HG03432 (cell line): ENCODE results near the gene SULF2.

Experiments
- ATAC-seq: cut with Tn5 transposase; IDR thresholded peaks from one replicate; pipeline ENCODE4 v1.9.1; 2021; ENCODE audit warnings: mild to moderate bottlenecking, moderate library complexity; ENCODE audit not compliant: unreplicated experiment

SULF2 gene

GRCh38 chr20:47741669-47742608, 43.3 kb downstream of the SULF2 start:
- ATAC-seq, result no peak

- ATAC-seq, result no peak
These were observed 44.5 kb downstream of the SULF2 start for GRCh38 chr20:47740862-47741184.

GRCh38 chr20:47740121-47740861, 45.0 kb downstream of the SULF2 start:
- no peak for ATAC-seq

GRCh38 chr20:47737923-47738322, 47.4 kb downstream of the SULF2 start:
- ATAC-seq, result no peak

- no peak for ATAC-seq
These were observed 48.6 kb downstream of the SULF2 start for GRCh38 chr20:47736570-47737152.

GRCh38 chr20:47735412-47736400, 49.6 kb downstream of the SULF2 start:
- ATAC-seq, result no peak

GRCh38 chr20:47734870-47735269, 50.4 kb downstream of the SULF2 start:
- no peak for ATAC-seq

- no peak for ATAC-seq
These were observed 51.4 kb downstream of the SULF2 start for GRCh38 chr20:47733892-47734291.

- no peak for ATAC-seq
These were observed 54.5 kb downstream of the SULF2 start for GRCh38 chr20:47730744-47731143.

- no peak for ATAC-seq
These were observed 55.8 kb downstream of the SULF2 start for GRCh38 chr20:47729472-47729871.

- ATAC-seq, result peak; percentile 15
These were observed 57.3 kb downstream of the SULF2 start for GRCh38 chr20:47727909-47728361.

- peak; percentile 65 for ATAC-seq
These were observed 58.0 kb downstream of the SULF2 start for GRCh38 chr20:47727170-47727880.

GRCh38 chr20:47726632-47727031, 58.6 kb downstream of the SULF2 start:
- no peak for ATAC-seq

- no peak for ATAC-seq
These were observed 59.9 kb downstream of the SULF2 start for GRCh38 chr20:47725248-47725973.

- ATAC-seq, result no peak
These were observed 60.4 kb downstream of the SULF2 start for GRCh38 chr20:47724910-47725247.

- ATAC-seq, result no peak
These were observed 60.9 kb downstream of the SULF2 start for GRCh38 chr20:47724396-47724795.

GRCh38 chr20:47723322-47723721, 62.0 kb downstream of the SULF2 start:
- ATAC-seq, result no peak

GRCh38 chr20:47720636-47721427, 64.4 kb downstream of the SULF2 start:
- no peak for ATAC-seq
